ENCODE data around the gene LRRC55. TPM values are rescaled to one million over a fixed set of nuclear protein-coding genes. Genes with fewer than 3 reads are reported as not detected.

LRRC55 gene
- total RNA-seq, 4 donors from 2014 or later = not detected

GRCh38 chr11:57240757-57241156 lies 59.0 kb downstream of the LRRC55 start:
- no peak for DNase-seq (ENCODE audit: low spot score)
- TF ChIP-seq CTCF (IDR thresholded peaks at IDR 0.05) = no peak
- no peak for ATAC-seq (ENCODE audit: low FRiP score)

Other genes with a start within 250 kb of the LRRC55 start
- gene OR5AK2, start 193.0 kb upstream of the LRRC55 start, total RNA-seq = not detected
- gene APLNR, start 55.3 kb downstream of the LRRC55 start, total RNA-seq = 10 to 100 TPM in 1 of 4 donors, 1 to 10 TPM in 3; 1.3 to 11.2 (median 1.7) TPM
- 100 to 1,000 TPM; 119 to 162 (median 137) TPM for gene TNKS1BP1, start 143.0 kb downstream of the LRRC55 start, total RNA-seq
- gene SSRP1, start 153.9 kb downstream of the LRRC55 start, total RNA-seq = 10 to 100 TPM; 53.5 to 81.8 (median 61.2) TPM
- not detected for gene P2RX3, start 156.4 kb downstream of the LRRC55 start, total RNA-seq
- gene PRG3, start 199.2 kb downstream of the LRRC55 start, total RNA-seq = not detected
- gene PRG2, start 208.7 kb downstream of the LRRC55 start, total RNA-seq = 1 to 10 TPM in 1 of 4 donors, not detected in 3; 1.0 TPM
- 100 to 1,000 TPM in 3 of 4 donors, 10 to 100 TPM in 1; 73.3 to 152 (median 112) TPM for gene SLC43A3, start 245.2 kb downstream of the LRRC55 start, total RNA-seq